CD14-positive monocyte (primary cell): ENCODE measurements around the gene IKZF3. TPM values are rescaled to one million over a fixed set of nuclear protein-coding genes. Genes with fewer than 3 reads are reported as not detected.

ENCODE experiments used
- DNase-seq, 3 donors: peaks; one replicate each; pipeline ENCODE4 v3.0.0-alpha.2; 2011 to 2022
- H2AFZ ChIP-seq: 2 replicates; pipeline ENCODE4 v1.6.0; 2012; ENCODE audit warnings: mild to moderate bottlenecking, low read depth, low read length, inconsistent platforms; ENCODE audit not compliant: insufficient read depth, poor library complexity, severe bottlenecking
- H3K27ac ChIP-seq, 2 donors: 1 replicate in 1 of 2; 2 replicates in 1 of 2; pipeline ENCODE4 v1.5.1; 2012 to 2013; ENCODE audit warnings: low read length in 2 of 2, control low read depth in 1 of 2, inconsistent platforms in 1 of 2, low read depth in 1 of 2, mild to moderate bottlenecking in 1 of 2
- H3K27me3 ChIP-seq, 2 donors: one replicate each; pipeline versions ENCODE4 v1.6.0 to v1.6.1; 2011 to 2013; ENCODE audit warnings: low read length in 2 of 2; ENCODE audit not compliant: control insufficient read depth in 2 of 2, insufficient read depth in 2 of 2
- H3K36me3 ChIP-seq, 2 donors: replicated peaks in 1 of 2; 1 replicate in 1 of 2; 2 replicates in 1 of 2; pipeline versions ENCODE4 v1.5.1 to v1.6.1; 2012 to 2013; ENCODE audit warnings: low read length in 2 of 2, control low read depth in 1 of 2, inconsistent platforms in 1 of 2, mild to moderate bottlenecking in 1 of 2; ENCODE audit not compliant: insufficient read depth in 2 of 2, control insufficient read depth in 1 of 2
- H3K4me1 ChIP-seq, 2 donors: 1 replicate in 1 of 2; 2 replicates in 1 of 2; pipeline versions ENCODE4 v1.5.1 to v1.6.1; 2012 to 2013; ENCODE audit warnings: low read length in 2 of 2, control low read depth in 1 of 2, inconsistent platforms in 1 of 2, mild to moderate bottlenecking in 1 of 2, moderate library complexity in 1 of 2; ENCODE audit not compliant: insufficient read depth in 2 of 2, control insufficient read depth in 1 of 2
- H3K4me2 ChIP-seq: replicated peaks from 2 replicates; pipeline ENCODE3; 2012; ENCODE audit warnings: low read length, moderate library complexity, mild to moderate bottlenecking; ENCODE audit not compliant: poor library complexity, severe bottlenecking; ENCODE audit errors: extremely low read depth
- H3K4me3 ChIP-seq, 3 experiments: fragments of 200-600 bp in 1 of 3; sonication (generic) in 1 of 3; replicated peaks in 1 of 3; 1 replicate in 2 of 3; 2 replicates in 1 of 3; pipeline ENCODE4 v1.5.1; 2011 to 2013; ENCODE audit warnings: low read length in 3 of 3, mild to moderate bottlenecking in 3 of 3, control low read depth in 2 of 3, low read depth in 2 of 3, inconsistent platforms in 1 of 3, moderate library complexity in 1 of 3
- H3K79me2 ChIP-seq: 2 replicates; pipeline ENCODE4 v1.6.0; 2012; ENCODE audit warnings: mild to moderate bottlenecking, control low read depth, inconsistent platforms, low read length, moderate library complexity; ENCODE audit not compliant: insufficient read depth
- H3K9ac ChIP-seq: 2 replicates; pipeline ENCODE4 v1.6.0; 2017; ENCODE audit warnings: low read length, mild to moderate bottlenecking; ENCODE audit not compliant: insufficient read depth, poor library complexity, severe bottlenecking
- H3K9me3 ChIP-seq, 2 donors: replicated peaks in 1 of 2; 1 replicate in 1 of 2; 2 replicates in 1 of 2; pipeline versions ENCODE4 v1.5.1 to v1.6.1; 2012 to 2013; ENCODE audit warnings: low read length in 2 of 2, control low read depth in 1 of 2; ENCODE audit not compliant: control insufficient read depth in 1 of 2, insufficient read depth in 1 of 2
- H4K20me1 ChIP-seq: 2 replicates; pipeline ENCODE4 v1.6.0; 2012; ENCODE audit warnings: mild to moderate bottlenecking, low read length, control low read depth, moderate library complexity; ENCODE audit not compliant: insufficient read depth
- H3K27ac Mint-ChIP-seq, 7 donors: one replicate each; pipeline ENCODE4 v1.8.0; 2020; ENCODE audit warnings: mild to moderate bottlenecking in 7 of 7, mixed read lengths in 7 of 7, moderate library complexity in 6 of 7, inconsistent platforms in 2 of 7
- H3K27me3 Mint-ChIP-seq, 3 donors: one replicate each; pipeline ENCODE4 v1.8.0; 2021 to 2022; ENCODE audit warnings: low read depth in 3 of 3, mild to moderate bottlenecking in 3 of 3, mixed read lengths in 3 of 3, moderate library complexity in 3 of 3, inconsistent platforms in 1 of 3
- H3K36me3 Mint-ChIP-seq, 2 donors: one replicate each; pipeline ENCODE4 v1.8.0; 2020; ENCODE audit warnings: mixed read lengths in 2 of 2, inconsistent platforms in 1 of 2, mild to moderate bottlenecking in 1 of 2
- H3K4me1 Mint-ChIP-seq: one replicate; pipeline ENCODE4 v1.8.0; 2020; ENCODE audit warnings: mild to moderate bottlenecking, mixed read lengths
- H3K4me3 Mint-ChIP-seq, 2 donors: one replicate each; pipeline ENCODE4 v1.8.0; 2020; ENCODE audit warnings: mild to moderate bottlenecking in 2 of 2, mixed read lengths in 2 of 2, moderate library complexity in 1 of 2
- H3K9me3 Mint-ChIP-seq, 7 donors: one replicate each; pipeline ENCODE4 v1.8.0; 2020 to 2022; ENCODE audit warnings: mixed read lengths in 7 of 7, mild to moderate bottlenecking in 6 of 7, moderate library complexity in 6 of 7, inconsistent platforms in 2 of 7
- WGBS: methylation state at CpG from one replicate; pipeline ENCODE4 v1.1.5; 2013; ENCODE audit warnings: missing lambda C conversion rate; ENCODE audit not compliant: insufficient coverage; 5-methylcytosine and 5-hydroxymethylcytosine counted together
- intact Hi-C, 2 donors: fragments of 100-400 bp; cut with micrococcal nuclease; formaldehyde crosslinking; loops; one replicate each; pipeline versions ENCODE4 v1.15.0 to v1.15.1; 2023
- polyA plus RNA-seq, 3 donors: library from polyadenylated mRNA; depleted of rRNA in 1 of 3; unstranded in 2 of 3; stranded (reverse) in 1 of 3; fragments of 300-500 nt in 2 of 3; fragments of >200 nt in 1 of 3; fragmentation: Illumina TruSeq in 2 of 3; gene quantifications; 1 replicate in 2 of 3; 2 replicates in 1 of 3; pipeline ENCODE4 v1.2.3, GENCODE V29; 2012 to 2021
- TF ChIP-seq, protein P1 (sequence below): fragments of 200-600 bp; IDR thresholded peaks from one replicate; pipeline ENCODE4 v1.8.0; 2022; ENCODE audit warnings: antibody characterized with exemption, mild to moderate bottlenecking

The IKZF3 gene
- polyA plus RNA-seq, 3 donors: 0.05 to 0.15 (median 0.05) TPM

DNA sequence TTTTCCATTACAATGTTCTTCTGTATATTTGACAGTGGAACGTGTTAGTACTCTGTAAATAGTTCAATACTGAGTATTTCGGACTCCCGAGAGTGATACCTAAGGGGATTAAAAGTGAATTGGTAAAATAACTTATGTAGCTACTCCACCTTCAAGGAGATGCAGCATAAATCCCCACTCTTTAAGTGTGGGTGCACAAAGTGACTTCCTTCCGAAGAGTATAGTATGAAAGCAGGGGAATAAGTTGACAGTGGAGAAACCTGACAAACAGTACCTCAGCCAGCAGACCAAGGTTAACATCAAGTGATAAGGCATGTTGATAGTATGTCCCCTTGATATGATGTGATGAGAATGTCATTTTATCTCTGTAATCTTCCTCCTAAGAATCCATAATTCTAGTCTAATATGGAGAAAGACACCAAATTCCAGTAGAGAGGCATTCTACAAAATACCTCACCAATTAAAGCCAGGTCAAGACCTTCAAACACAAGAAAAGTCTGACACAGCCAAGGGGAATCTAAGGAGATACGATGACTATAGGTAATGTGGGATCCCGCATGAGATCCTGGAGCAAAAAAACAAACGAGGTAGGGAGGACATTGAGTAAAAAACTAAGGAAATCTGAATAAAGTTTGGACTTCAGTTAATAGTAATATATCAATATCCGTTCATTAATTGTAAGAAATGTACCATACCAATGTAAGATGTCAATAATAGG is 2.1 kb upstream of the IKZF3 start:
- Mint-ChIP-seq H3K27me3 (peaks cover 59 to 64% (median 62%) of the 10 kb centered on the region in 3 donors), H3K36me3 (peaks cover 0 to 11% of the 10 kb centered on the region in 2 donors), H3K4me1 (peaks cover 34% of the 10 kb centered on the region), H3K4me3 (no peak overlapping the region), H3K27ac (no peak overlapping the region), H3K9me3 (peaks cover 12 to 24% (median 19%) of the 10 kb centered on the region in 7 donors)
- WGBS: 100% methylated on average over 2 of the region's 8 CpGs
- Histone ChIP-seq H3K4me2 (peak overlapping the region; percentile 66), H3K27ac (no peak overlapping the region), H3K4me1 (peaks cover 30 to 31% of the 10 kb centered on the region in 2 donors), H3K27me3 (peaks cover 43 to 66% of the 10 kb centered on the region in 2 donors), H2AFZ (no peak overlapping the region), H3K79me2 (no peaks in the 10 kb centered on the region), H3K36me3 (no peaks in the 10 kb centered on the region), H3K4me3 (no peak overlapping the region), H3K9me3 (peaks cover 12 to 16% of the 10 kb centered on the region in 2 donors), H4K20me1 (no peaks in the 10 kb centered on the region), H3K9ac (no peak overlapping the region)
- TF ChIP-seq, protein P1, sequence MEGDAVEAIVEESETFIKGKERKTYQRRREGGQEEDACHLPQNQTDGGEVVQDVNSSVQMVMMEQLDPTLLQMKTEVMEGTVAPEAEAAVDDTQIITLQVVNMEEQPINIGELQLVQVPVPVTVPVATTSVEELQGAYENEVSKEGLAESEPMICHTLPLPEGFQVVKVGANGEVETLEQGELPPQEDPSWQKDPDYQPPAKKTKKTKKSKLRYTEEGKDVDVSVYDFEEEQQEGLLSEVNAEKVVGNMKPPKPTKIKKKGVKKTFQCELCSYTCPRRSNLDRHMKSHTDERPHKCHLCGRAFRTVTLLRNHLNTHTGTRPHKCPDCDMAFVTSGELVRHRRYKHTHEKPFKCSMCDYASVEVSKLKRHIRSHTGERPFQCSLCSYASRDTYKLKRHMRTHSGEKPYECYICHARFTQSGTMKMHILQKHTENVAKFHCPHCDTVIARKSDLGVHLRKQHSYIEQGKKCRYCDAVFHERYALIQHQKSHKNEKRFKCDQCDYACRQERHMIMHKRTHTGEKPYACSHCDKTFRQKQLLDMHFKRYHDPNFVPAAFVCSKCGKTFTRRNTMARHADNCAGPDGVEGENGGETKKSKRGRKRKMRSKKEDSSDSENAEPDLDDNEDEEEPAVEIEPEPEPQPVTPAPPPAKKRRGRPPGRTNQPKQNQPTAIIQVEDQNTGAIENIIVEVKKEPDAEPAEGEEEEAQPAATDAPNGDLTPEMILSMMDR: no peak
- intact Hi-C loops: no loop called here
- no peak for DNase-seq

- Mint-ChIP-seq H3K9me3 (peaks cover 10 to 23% (median 13%) of the 10 kb centered on the region in 7 donors), H3K27ac (peak overlapping the region in 1 of 7 donors; percentile 82), H3K4me1 (peaks cover 34% of the 10 kb centered on the region), H3K36me3 (peaks cover 0 to 11% of the 10 kb centered on the region in 2 donors), H3K27me3 (peaks cover 52 to 56% (median 54%) of the 10 kb centered on the region in 3 donors), H3K4me3 (peak overlapping the region; percentile 66 to 85)
- H3K4me1 ChIP-seq: peaks cover 30 to 31% of the 10 kb centered on the region in 2 donors
- H3K36me3 ChIP-seq: no peaks in the 10 kb centered on the region
- H3K79me2 ChIP-seq: no peaks in the 10 kb centered on the region
- peak overlapping the region in 1 of 3 experiments; percentile 57 for H3K4me3 ChIP-seq
- peak overlapping the region; percentile 66 for H3K4me2 ChIP-seq
- H3K9me3 ChIP-seq: peaks cover 10 to 13% of the 10 kb centered on the region in 2 donors
- H3K9ac ChIP-seq: no peak overlapping the region
- no peak for DNase-seq
- TF ChIP-seq, protein P1: no peak
- intact Hi-C loops: no loop called here
- no peak overlapping the region for H2AFZ ChIP-seq
- H4K20me1 ChIP-seq: no peaks in the 10 kb centered on the region
- no peak overlapping the region for H3K27ac ChIP-seq
- 73% methylated on average over 3 of the region's 7 CpGs for WGBS
- H3K27me3 ChIP-seq: peaks cover 46 to 73% of the 10 kb centered on the region in 2 donors
Measured at GRCh38 chr17:39863244-39863917, 731 bp downstream of the IKZF3 start.
